ENCODE results near the gene SNRNP40. TPM values are rescaled to one million over a fixed set of nuclear protein-coding genes. Genes with fewer than 3 reads are reported as not detected.

Gene SNRNP40
- polyA plus RNA-seq, 1 of the 3 experiments (the other 2 are of a cell fraction) = 46.7 TPM

DNA sequence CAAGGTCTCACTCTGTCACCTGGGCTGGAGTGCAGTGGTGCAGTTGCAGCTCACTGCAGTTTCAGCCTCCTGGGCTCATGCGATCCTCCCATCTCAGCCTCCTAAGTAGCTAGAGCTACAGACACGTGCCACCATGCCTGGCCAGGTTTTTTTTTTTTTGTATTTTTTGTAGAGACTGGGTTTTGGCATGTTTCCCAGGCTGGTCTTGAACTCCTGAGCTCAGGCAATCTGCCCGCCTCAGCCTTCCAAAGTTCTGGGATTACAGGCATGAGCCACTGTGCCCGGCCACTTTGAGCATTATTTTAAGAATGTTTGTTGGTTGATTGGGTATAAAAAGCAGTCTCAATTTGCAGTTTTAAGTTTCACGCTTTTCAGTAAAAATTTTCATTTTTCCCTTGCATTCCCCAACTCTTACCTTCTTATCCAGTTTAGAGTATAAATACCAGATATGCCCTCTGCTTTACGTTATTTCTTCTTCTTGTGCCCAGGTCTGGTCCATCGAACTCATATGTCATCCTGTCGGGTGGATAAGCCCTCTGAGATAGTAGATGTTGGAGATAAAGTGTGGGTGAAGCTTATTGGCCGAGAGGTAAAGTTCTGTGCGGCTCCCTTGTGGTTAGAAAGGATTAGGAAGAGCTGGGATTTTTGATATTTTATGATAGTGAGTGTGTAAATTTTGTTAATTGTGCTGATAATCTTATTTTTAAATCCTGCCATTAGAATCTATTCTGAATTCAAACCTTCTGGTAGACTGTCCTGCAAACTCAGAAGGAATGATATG, 40.3 kb upstream of the SNRNP40 start:
- POLR2A ChIA-PET = no interaction called here
- Histone ChIP-seq H4K20me1 (ENCODE audit: insufficient read depth) (no peaks in the 10 kb centered on the region), H3K79me2 (ENCODE audit: insufficient read depth) (no peaks in the 10 kb centered on the region), H3K36me3 (replicated peaks in 1 of 2; ENCODE audit: control insufficient read depth in 1 of 2, insufficient read depth in 2 of 2, low read length in 1 of 2) (peaks cover 3 to 9% of the 10 kb centered on the region in 2 experiments), H3K9ac (no peak overlapping the region), H3F3A (replicated peaks; ENCODE audit: insufficient read depth) (peaks cover 5% of the 10 kb centered on the region), H3K27ac (ENCODE audit: low read depth in 2 of 2, low read length in 1 of 2) (no peak overlapping the region), H2AFZ (ENCODE audit: low read depth) (no peak overlapping the region), H3K4me2 (no peak overlapping the region), H3K4me3 (ENCODE audit: low read depth in 2 of 2, low read length in 1 of 2) (no peak overlapping the region), H3K9me3 (no peaks in the 10 kb centered on the region), H3K9me2 (no peaks in the 10 kb centered on the region), H3K27me3 (ENCODE audit: insufficient read depth) (no peaks in the 10 kb centered on the region), H3K4me1 (ENCODE audit: control insufficient read depth in 1 of 2, insufficient read depth in 2 of 2, low read depth in 1 of 2, low read length in 1 of 2) (no peaks in the 10 kb centered on the region; a peak in 1 of 4 replicates)
- TF ChIP-seq TAF1 (IDR thresholded peaks at IDR 0.05; ENCODE audit: borderline replicate concordance, low read depth, low read length) (no peak), RCOR1 (IDR thresholded peaks at IDR 0.05; ENCODE audit: low read length) (no peak)
- 80% methylated on average over 10 of the region's 10 CpGs for WGBS (ENCODE audit: low lambda C conversion rate)
- CTCF ChIA-PET = interaction anchor here (0.9 to 8.2 kb wide), 4 partner anchors 10 to 173 kb away, joined by 3 to 134 read pairs (median 6); no protein-coding TSS in a partner anchor
- no peak for DNase-seq

- Histone ChIP-seq H3K4me3 (ENCODE audit: low read depth in 2 of 2, low read length in 1 of 2) (no peak overlapping the region), H3K36me3 (replicated peaks in 1 of 2; ENCODE audit: control insufficient read depth in 1 of 2, insufficient read depth in 2 of 2, low read length in 1 of 2) (peaks cover 3 to 4% of the 10 kb centered on the region in 2 experiments), H3F3A (replicated peaks; ENCODE audit: insufficient read depth) (peaks cover 5% of the 10 kb centered on the region), H2AFZ (ENCODE audit: low read depth) (no peak overlapping the region), H3K4me1 (ENCODE audit: control insufficient read depth in 1 of 2, insufficient read depth in 2 of 2, low read depth in 1 of 2, low read length in 1 of 2) (no peaks in the 10 kb centered on the region; a peak in 1 of 4 replicates), H3K9me2 (no peaks in the 10 kb centered on the region), H3K27ac (ENCODE audit: low read depth in 2 of 2, low read length in 1 of 2) (no peak overlapping the region), H4K20me1 (ENCODE audit: insufficient read depth) (no peaks in the 10 kb centered on the region), H3K4me2 (no peak overlapping the region), H3K27me3 (ENCODE audit: insufficient read depth) (no peaks in the 10 kb centered on the region), H3K9ac (no peak overlapping the region), H3K9me3 (no peaks in the 10 kb centered on the region), H3K79me2 (ENCODE audit: insufficient read depth) (no peaks in the 10 kb centered on the region)
- ChIA-PET POLR2A (no interaction called here), CTCF (interaction anchor here (0.8 to 8.2 kb wide), 13 partner anchors 12 to 173 kb away, joined by 3 to 134 read pairs (median 4); no protein-coding TSS in a partner anchor)
- TF ChIP-seq CTCF (IDR thresholded peaks at IDR 0.05) (peak; percentile 73), RAD21 (IDR thresholded peaks at IDR 0.05; ENCODE audit: low read length) (peak; percentile 86), SMC3 (IDR thresholded peaks at IDR 0.05; ENCODE audit: low read depth, low read length) (peak; percentile 75)
- TF ChIP-seq, protein P1, sequence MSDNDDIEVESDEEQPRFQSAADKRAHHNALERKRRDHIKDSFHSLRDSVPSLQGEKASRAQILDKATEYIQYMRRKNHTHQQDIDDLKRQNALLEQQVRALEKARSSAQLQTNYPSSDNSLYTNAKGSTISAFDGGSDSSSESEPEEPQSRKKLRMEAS (IDR thresholded peaks at IDR 0.05; ENCODE audit: low read depth) = no peak
- peak; percentile 62 for DNase-seq
Measured at GRCh38 chr1:31335007-31335406, 38.4 kb upstream of the SNRNP40 start.

- Histone ChIP-seq H3K27me3 (ENCODE audit: insufficient read depth) (no peaks in the 10 kb centered on the region), H3K27ac (ENCODE audit: low read depth in 2 of 2, low read length in 1 of 2) (no peak overlapping the region), H4K20me1 (ENCODE audit: insufficient read depth) (no peaks in the 10 kb centered on the region), H3K36me3 (replicated peaks in 1 of 2; ENCODE audit: control insufficient read depth in 1 of 2, insufficient read depth in 2 of 2, low read length in 1 of 2) (peaks cover under 1 to 4% of the 10 kb centered on the region in 2 experiments), H3K4me1 (ENCODE audit: control insufficient read depth in 1 of 2, insufficient read depth in 2 of 2, low read depth in 1 of 2, low read length in 1 of 2) (no peaks in the 10 kb centered on the region), H3K9ac (no peak overlapping the region), H3K4me3 (ENCODE audit: low read depth in 2 of 2, low read length in 1 of 2) (no peak overlapping the region), H3K9me3 (no peaks in the 10 kb centered on the region), H2AFZ (ENCODE audit: low read depth) (no peak overlapping the region), H3K79me2 (ENCODE audit: insufficient read depth) (no peaks in the 10 kb centered on the region), H3F3A (replicated peaks; ENCODE audit: insufficient read depth) (no peaks in the 10 kb centered on the region), H3K4me2 (no peak overlapping the region), H3K9me2 (no peaks in the 10 kb centered on the region)
- ChIA-PET CTCF (interaction anchor here (1.0 to 7.2 kb wide), 4 partner anchors 9 to 144 kb away, joined by 3 to 112 read pairs (median 4); no protein-coding TSS in a partner anchor), POLR2A (no interaction called here)
- WGBS (ENCODE audit: low lambda C conversion rate) = 87% methylated on average over 3 of the region's 3 CpGs
- DNase-seq = no peak
- TF ChIP-seq FOXM1 (IDR thresholded peaks at IDR 0.05; ENCODE audit: low read depth) (no peak), NRF1 (IDR thresholded peaks at IDR 0.05; ENCODE audit: low read depth, low read length) (no peak), USF1 (IDR thresholded peaks at IDR 0.05; ENCODE audit: borderline replicate concordance, low read depth) (no peak), NFIC (IDR thresholded peaks at IDR 0.05; ENCODE audit: borderline replicate concordance) (no peak), TAF1 (IDR thresholded peaks at IDR 0.05; ENCODE audit: borderline replicate concordance, low read depth, low read length) (no peak), CTCF (IDR thresholded peaks at IDR 0.05) (no peak), TCF12 (IDR thresholded peaks at IDR 0.05) (no peak), RFX5 (IDR thresholded peaks at IDR 0.05; ENCODE audit: low read length) (no peak), EP300 (IDR thresholded peaks at IDR 0.05; ENCODE audit: borderline replicate concordance in 1 of 2, low read depth in 1 of 2, low read length in 1 of 2) (no peak)
- TF ChIP-seq, protein P2, sequence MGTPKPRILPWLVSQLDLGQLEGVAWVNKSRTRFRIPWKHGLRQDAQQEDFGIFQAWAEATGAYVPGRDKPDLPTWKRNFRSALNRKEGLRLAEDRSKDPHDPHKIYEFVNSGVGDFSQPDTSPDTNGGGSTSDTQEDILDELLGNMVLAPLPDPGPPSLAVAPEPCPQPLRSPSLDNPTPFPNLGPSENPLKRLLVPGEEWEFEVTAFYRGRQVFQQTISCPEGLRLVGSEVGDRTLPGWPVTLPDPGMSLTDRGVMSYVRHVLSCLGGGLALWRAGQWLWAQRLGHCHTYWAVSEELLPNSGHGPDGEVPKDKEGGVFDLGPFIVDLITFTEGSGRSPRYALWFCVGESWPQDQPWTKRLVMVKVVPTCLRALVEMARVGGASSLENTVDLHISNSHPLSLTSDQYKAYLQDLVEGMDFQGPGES (IDR thresholded peaks at IDR 0.05; ENCODE audit: low read depth, low read length) = no peak
Measured at GRCh38 chr1:31327381-31327780, 30.8 kb upstream of the SNRNP40 start.
